Pons (tissue), 1 donor: ENCODE data around the gene SRPK1.

Experiments used
- DNase-seq: peaks from one replicate; pipeline ENCODE4 v3.0.0-alpha.2; 2016; ENCODE audit warnings: low spot score

The SRPK1 gene

GRCh38 chr6:35898003-35898402, 22.9 kb downstream of the SRPK1 start:
- no peak for DNase-seq

- DNase-seq = no peak
Measured at GRCh38 chr6:35897486-35897885, 23.4 kb downstream of the SRPK1 start.

GRCh38 chr6:35897036-35897435, 23.9 kb downstream of the SRPK1 start:
- no peak for DNase-seq

GRCh38 chr6:35896228-35896627, 24.7 kb downstream of the SRPK1 start:
- no peak for DNase-seq

- no peak for DNase-seq
Measured at GRCh38 chr6:35895560-35895959, 25.3 kb downstream of the SRPK1 start.

GRCh38 chr6:35894776-35895175, 26.1 kb downstream of the SRPK1 start:
- no peak for DNase-seq

- DNase-seq = no peak
Measured at GRCh38 chr6:35893246-35893645, 27.7 kb downstream of the SRPK1 start.

- no peak for DNase-seq
Measured at GRCh38 chr6:35892482-35892881, 28.4 kb downstream of the SRPK1 start.

- DNase-seq = no peak
Measured at GRCh38 chr6:35879151-35879550, 41.7 kb downstream of the SRPK1 start.

- no peak for DNase-seq
Measured at GRCh38 chr6:35876902-35877301, 44.0 kb downstream of the SRPK1 start.

GRCh38 chr6:35874730-35875129, 46.2 kb downstream of the SRPK1 start:
- no peak for DNase-seq

- no peak for DNase-seq
Measured at GRCh38 chr6:35859367-35859766, 61.5 kb downstream of the SRPK1 start.

- no peak for DNase-seq
Measured at GRCh38 chr6:35857853-35858252, 63.0 kb downstream of the SRPK1 start.

- no peak for DNase-seq
Measured at GRCh38 chr6:35856250-35856649, 64.6 kb downstream of the SRPK1 start.

GRCh38 chr6:35852994-35853393, 67.9 kb downstream of the SRPK1 start:
- DNase-seq = no peak

GRCh38 chr6:35850208-35850607, 70.7 kb downstream of the SRPK1 start:
- DNase-seq = no peak

GRCh38 chr6:35844290-35844689, 76.6 kb downstream of the SRPK1 start:
- no peak for DNase-seq

GRCh38 chr6:35842381-35842780, 78.5 kb downstream of the SRPK1 start:
- DNase-seq = no peak

- DNase-seq = no peak
Measured at GRCh38 chr6:35839019-35839418, 81.9 kb downstream of the SRPK1 start.

- no peak for DNase-seq
Measured at GRCh38 chr6:35833536-35833935, 87.4 kb downstream of the SRPK1 start.

- no peak for DNase-seq
Measured at GRCh38 chr6:35831257-35832007, 89.5 kb downstream of the SRPK1 start.

- DNase-seq = no peak
Measured at GRCh38 chr6:35829306-35829705, 91.6 kb downstream of the SRPK1 start.

- DNase-seq = no peak
Measured at GRCh38 chr6:35824552-35825192, 96.2 kb downstream of the SRPK1 start.

GRCh38 chr6:35823601-35824000, 97.3 kb downstream of the SRPK1 start:
- DNase-seq = no peak
